Fibroblast of lung (primary cell): ENCODE data around the gene CBFA2T2. TPM values are rescaled to one million over a fixed set of nuclear protein-coding genes. Genes with fewer than 3 reads are reported as not detected.

ENCODE experiments used
- DNase-seq, 2 donors: peaks; one replicate each; pipeline versions ENCODE4 v3.0.0 to v3.0.0-alpha.2; 2010; ENCODE audit warnings: low read depth in 2 of 2
- H2AFZ ChIP-seq: 2 replicates; pipeline ENCODE4 v1.5.1; 2012; ENCODE audit warnings: low read length, control low read depth, inconsistent platforms
- H3K27ac ChIP-seq: 2 replicates; pipeline ENCODE4 v1.5.1; 2011; ENCODE audit warnings: low read length, control low read depth; ENCODE audit not compliant: insufficient read depth
- H3K27me3 ChIP-seq: 2 replicates; pipeline ENCODE4 v1.5.1; 2011; ENCODE audit warnings: mild to moderate bottlenecking, low read length; ENCODE audit not compliant: control insufficient read depth, insufficient read depth
- H3K36me3 ChIP-seq: 2 replicates; pipeline ENCODE4 v1.5.1; 2011; ENCODE audit warnings: low read length; ENCODE audit not compliant: control insufficient read depth, insufficient read depth
- H3K4me1 ChIP-seq: 2 replicates; pipeline ENCODE4 v1.5.1; 2011; ENCODE audit warnings: low read length; ENCODE audit not compliant: control insufficient read depth, insufficient read depth; ENCODE audit errors: extremely low read depth
- H3K4me2 ChIP-seq: 2 replicates; pipeline ENCODE4 v1.5.1; 2011; ENCODE audit warnings: low read length, control low read depth; ENCODE audit not compliant: insufficient read depth; ENCODE audit errors: extremely low read depth
- H3K4me3 ChIP-seq, 4 experiments: fragments of 200-600 bp in 1 of 4; sonication (generic) in 1 of 4; replicated peaks in 1 of 4; 2 replicates each; pipeline ENCODE4 v1.5.1; 2011 to 2016; ENCODE audit warnings: low read length in 4 of 4, low read depth in 3 of 4, mild to moderate bottlenecking in 3 of 4, control low read depth in 2 of 4, inconsistent platforms in 1 of 4, mixed read lengths in 1 of 4; ENCODE audit not compliant: insufficient read depth in 1 of 4; ENCODE audit errors: control extremely low read depth in 1 of 4
- H3K79me2 ChIP-seq: 2 replicates; pipeline ENCODE4 v1.5.1; 2012; ENCODE audit warnings: mild to moderate bottlenecking, low read length, inconsistent platforms; ENCODE audit not compliant: control insufficient read depth, insufficient read depth
- H3K9ac ChIP-seq: 2 replicates; pipeline ENCODE4 v1.5.1; 2011; ENCODE audit warnings: mild to moderate bottlenecking, low read length, control low read depth; ENCODE audit not compliant: insufficient read depth
- H3K9me3 ChIP-seq: 2 replicates; pipeline ENCODE4 v1.5.1; 2012; ENCODE audit warnings: low read depth, low read length; ENCODE audit not compliant: control insufficient read depth, insufficient read depth
- H4K20me1 ChIP-seq: 2 replicates; pipeline ENCODE4 v1.5.1; 2011; ENCODE audit warnings: low read length; ENCODE audit not compliant: control insufficient read depth, insufficient read depth; ENCODE audit errors: extremely low read depth
- CTCF ChIP-seq, 2 donors: IDR thresholded peaks in 1 of 2; conservative IDR thresholded peaks in 1 of 2; 1 replicate in 1 of 2; 2 replicates in 1 of 2; pipeline ENCODE4 v1.5.1; 2011 to 2012; ENCODE audit warnings: low read length in 2 of 2, control low read depth in 1 of 2, inconsistent platforms in 1 of 2, low read depth in 1 of 2, mild to moderate bottlenecking in 1 of 2
- EZH2 ChIP-seq: IDR thresholded peaks from 2 replicates; pipeline ENCODE4 v1.5.1; 2012; ENCODE audit warnings: low read length, control low read depth, mild to moderate bottlenecking; ENCODE audit errors: missing control alignments
- polyA plus RNA-seq, 2 donors: library from polyadenylated mRNA; depleted of rRNA in 1 of 2; stranded (reverse) in 1 of 2; unstranded in 1 of 2; fragments of >200 nt; gene quantifications; 2 replicates each; pipeline ENCODE4 v1.2.1, GENCODE V29; 2011 to 2012; ENCODE audit warnings: missing spikeins in 1 of 2
- total RNA-seq: library from RNA; depleted of rRNA; stranded (reverse); fragments of >200 nt; gene quantifications from 2 replicates; pipeline ENCODE4 v1.2.1, GENCODE V29; 2014

Gene CBFA2T2
- total and polyA plus RNA-seq, 2 donors (not counting 1 experiment from before 2014, with no cell fraction given): 5.6 to 7.3 TPM

- Histone ChIP-seq H3K36me3 (no peaks in the 10 kb centered on the region), H3K27me3 (no peaks in the 10 kb centered on the region), H3K79me2 (no peaks in the 10 kb centered on the region), H3K4me3 (peak overlapping the region in 2 of 4 experiments; percentile 71 to 80), H3K4me2 (peak overlapping the region; percentile 94), H2AFZ (no peak overlapping the region), H3K9me3 (no peaks in the 10 kb centered on the region), H4K20me1 (no peaks in the 10 kb centered on the region), H3K4me1 (peaks cover 4% of the 10 kb centered on the region), H3K27ac (no peak overlapping the region), H3K9ac (no peak overlapping the region)
- peak in 1 of 2 donors; percentile 29 for DNase-seq
- TF ChIP-seq CTCF (conservative IDR thresholded peaks at IDR 0.05 in 1 of 2, IDR thresholded peaks at IDR 0.05 in 1 of 2; ENCODE audit: low read depth in 1 of 2, low read length in 2 of 2) (peak in 1 of 2 donors; percentile 38), EZH2 (no peak)
These were observed 44.9 kb upstream of the CBFA2T2 start for GRCh38 chr20:33444797-33445560.

GRCh38 chr20:33445881-33446625 is 43.8 kb upstream of the CBFA2T2 start:
- no peak for DNase-seq
- Histone ChIP-seq H3K4me2 (no peak overlapping the region), H3K36me3 (no peaks in the 10 kb centered on the region), H3K79me2 (no peaks in the 10 kb centered on the region), H4K20me1 (no peaks in the 10 kb centered on the region), H3K27me3 (no peaks in the 10 kb centered on the region), H3K4me3 (no peak overlapping the region), H3K4me1 (peaks cover 4% of the 10 kb centered on the region), H3K27ac (no peak overlapping the region), H3K9me3 (no peaks in the 10 kb centered on the region), H2AFZ (no peak overlapping the region), H3K9ac (no peak overlapping the region)
- TF ChIP-seq EZH2: no peak
- TF ChIP-seq CTCF (conservative IDR thresholded peaks at IDR 0.05 in 1 of 2, IDR thresholded peaks at IDR 0.05 in 1 of 2; ENCODE audit: low read depth in 1 of 2, low read length in 2 of 2): no peak

- DNase-seq: peak; percentile 61 to 73
These were observed 39.0 kb upstream of the CBFA2T2 start for GRCh38 chr20:33450867-33451266.

More at GRCh38 chr20:33450867-33451266, 39.0 kb upstream of the CBFA2T2 start:
- Histone ChIP-seq H3K27ac (no peak overlapping the region), H3K4me3 (no peak overlapping the region), H4K20me1 (no peaks in the 10 kb centered on the region), H3K9ac (no peak overlapping the region), H3K4me1 (no peaks in the 10 kb centered on the region), H3K27me3 (no peaks in the 10 kb centered on the region), H3K9me3 (no peaks in the 10 kb centered on the region), H3K4me2 (no peak overlapping the region), H3K36me3 (no peaks in the 10 kb centered on the region), H2AFZ (no peak overlapping the region), H3K79me2 (no peaks in the 10 kb centered on the region)
- TF ChIP-seq EZH2: no peak
- no peak for TF ChIP-seq CTCF (conservative IDR thresholded peaks at IDR 0.05 in 1 of 2, IDR thresholded peaks at IDR 0.05 in 1 of 2; ENCODE audit: low read depth in 1 of 2, low read length in 2 of 2)
